ENCODE results near the gene FKBP1A. TPM values are rescaled to one million over a fixed set of nuclear protein-coding genes. Genes with fewer than 3 reads are reported as not detected.

FKBP1A gene
- total and polyA plus RNA-seq, 2 donors (not counting 3 experiments of a cell fraction or from before 2014, with no cell fraction given): 968 to 1,972 TPM

GRCh38 chr20:1405801-1406200, 12.9 kb upstream of the FKBP1A start:
- Histone ChIP-seq H3K79me2 (ENCODE audit: control insufficient read depth, insufficient read depth, low read length) (no peaks in the 10 kb centered on the region), H3K27ac (ENCODE audit: insufficient read depth, low read depth, low read length) (no peak overlapping the region), H3K9me1 (replicated peaks; ENCODE audit: control insufficient read depth, extremely low read depth, insufficient read depth, low read length) (no peaks in the 10 kb centered on the region), H2AFZ (ENCODE audit: low read depth, low read length) (no peak overlapping the region), H3K4me2 (ENCODE audit: insufficient read depth, low read length) (no peak overlapping the region), H3K27me3 (ENCODE audit: control insufficient read depth in 2 of 2, insufficient read depth in 2 of 2, low read length in 2 of 2) (no peaks in the 10 kb centered on the region), H3K36me3 (ENCODE audit: control insufficient read depth in 2 of 2, extremely low read depth in 1 of 2, insufficient read depth in 2 of 2, low read length in 2 of 2) (no peaks in the 10 kb centered on the region), H3K9me3 (replicated peaks; ENCODE audit: control insufficient read depth, insufficient read depth, low read length) (no peaks in the 10 kb centered on the region), H3K4me1 (ENCODE audit: control insufficient read depth, extremely low read depth, insufficient read depth, low read length) (peaks cover 5% of the 10 kb centered on the region), H4K20me1 (replicated peaks; ENCODE audit: control insufficient read depth, extremely low read depth, insufficient read depth, low read length) (no peaks in the 10 kb centered on the region), H3K9ac (replicated peaks; ENCODE audit: extremely low read depth, insufficient read depth, low read length) (no peak overlapping the region), H3K4me3 (replicated peaks in 1 of 3; ENCODE audit: insufficient read depth in 1 of 3, low read depth in 1 of 3, low read length in 3 of 3) (no peak overlapping the region)
- FAIRE-seq (no peak), DNase-seq (ENCODE audit: low read depth, low spot score) (no peak)
- ChIA-PET POLR2A (no interaction called here), CTCF (no interaction called here)
- dilution Hi-C loops (cut with MboI; ENCODE audit: extremely low pct_ligation_motif_present, low sequenced_read_pairs): no loop called here
- no TSS peak for BruUV-seq (replicated peaks)
- TF ChIP-seq FOS (IDR thresholded peaks at IDR 0.05; ENCODE audit: borderline replicate concordance, insufficient read depth, low read length): no peak
- TF ChIP-seq CTCF (IDR thresholded peaks at IDR 0.05; ENCODE audit: extremely low read depth in 1 of 2, insufficient read depth in 1 of 2, low read depth in 1 of 2, low read length in 2 of 2): no peak
- TF ChIP-seq MAX (IDR thresholded peaks at IDR 0.05; ENCODE audit: insufficient read depth, insufficient read length): no peak
- no peak for TF ChIP-seq GATA2 (IDR thresholded peaks at IDR 0.05; ENCODE audit: insufficient read depth, insufficient read length, low read depth, low read length)
- no peak for TF ChIP-seq EZH2 (IDR thresholded peaks at IDR 0.05; ENCODE audit: borderline replicate concordance, low read depth, low read length, severe bottlenecking)
- no peak for TF ChIP-seq POLR2AphosphoS5 (IDR thresholded peaks at IDR 0.05; ENCODE audit: insufficient read depth, low read depth, low read length)
- intact Hi-C loops (cut with micrococcal nuclease): no loop called here

Measured in endothelial cell of umbilical vein (primary cell).